K562 (cell line): Measurements from ENCODE around the gene ZNF629. TPM values are rescaled to one million over a fixed set of nuclear protein-coding genes. Genes with fewer than 3 reads are reported as not detected.

Experiments
- ATAC-seq: fragments of 200-7000 bp; cut with Tn5 transposase; 3 replicates; pipeline ENCODE4 v1.9.1; 2020; ENCODE audit warnings: moderate library complexity
- BruUV-seq: library from RNA; stranded (reverse); fragments of 400-500 nt; replicated peaks from 2 replicates; lab custom pipeline; 2021; lab: Mats Ljungman, UMichigan
- CTCF ChIA-PET: fragments of 300-600 bp; formaldehyde crosslinking; extraction: SDS; loops from one replicate; lab custom pipeline; 2021; ENCODE audit warnings: low intra/inter-chr PET ratio; lab: Yijun Ruan, JAX
- POLR2A ChIA-PET: fragments of 300-600, 350-650 bp; sonication (Branson Sonifier 250); formaldehyde crosslinking; extraction: SDS; loops from one replicate; lab custom pipeline; 2021; ENCODE audit warnings: antibody characterized with exemption, inconsistent platforms; lab: Yijun Ruan, JAX
- DNase-seq, 4 experiments: peaks; one replicate each; pipeline versions ENCODE4 v3.0.0 to v3.0.0-alpha.2; 2011 to 2018; ENCODE audit warnings: low spot score in 3 of 4, mixed read lengths in 3 of 4; ENCODE audit errors: extremely low read depth in 1 of 4
- FAIRE-seq: peaks from 2 replicates; lab custom pipeline; 2011; peaks lifted over from hg19 to GRCh38; lab: Jason Lieb, UNC
- H2AFZ ChIP-seq: 2 replicates; pipeline ENCODE4 v1.6.0; 2011; ENCODE audit warnings: low read depth, low read length, control low read depth, inconsistent platforms
- H3K27ac ChIP-seq: fragments of 200-600 bp; 3 replicates; pipeline ENCODE4 v1.8.0; 2011; ENCODE audit warnings: low read depth, mild to moderate bottlenecking, control low read depth, inconsistent platforms, low read length, moderate library complexity, mixed read lengths; ENCODE audit errors: extremely low read depth
- H3K27me3 ChIP-seq, 2 experiments: fragments of 300-600 bp in 1 of 2; 2 replicates in 1 of 2; 3 replicates in 1 of 2; pipeline versions ENCODE4 v1.6.0 to v1.8.0; 2011; ENCODE audit warnings: inconsistent platforms in 2 of 2, low read length in 2 of 2, mild to moderate bottlenecking in 1 of 2, mixed read lengths in 1 of 2, moderate library complexity in 1 of 2; ENCODE audit not compliant: control insufficient read depth in 2 of 2, insufficient read depth in 2 of 2
- H3K36me3 ChIP-seq: fragments of 300-600 bp; 3 replicates; pipeline ENCODE4 v1.8.0; 2011; ENCODE audit warnings: mild to moderate bottlenecking, low read length, inconsistent platforms; ENCODE audit not compliant: control insufficient read depth, insufficient read depth
- H3K4me1 ChIP-seq, 2 experiments: fragments of 200-600 bp in 1 of 2; replicated peaks in 1 of 2; 2 replicates in 1 of 2; 3 replicates in 1 of 2; pipeline versions ENCODE4 v1.5.1 to v1.8.0; 2011; ENCODE audit warnings: inconsistent platforms in 2 of 2, low read length in 2 of 2, mild to moderate bottlenecking in 1 of 2, mixed read lengths in 1 of 2, moderate library complexity in 1 of 2; ENCODE audit not compliant: control insufficient read depth in 2 of 2, insufficient read depth in 2 of 2
- H3K4me2 ChIP-seq: 2 replicates; pipeline ENCODE4 v1.6.1; 2011; ENCODE audit warnings: low read length, control low read depth, inconsistent platforms, mixed read lengths; ENCODE audit not compliant: insufficient read depth
- H3K4me3 ChIP-seq: fragments of 200-600 bp; sonication (generic), shearing (Covaris generic); 2 replicates; pipeline ENCODE4 v1.5.1; 2016; ENCODE audit warnings: control low read depth, inconsistent platforms
- H3K79me2 ChIP-seq: fragments of 200-600 bp; 3 replicates; pipeline ENCODE4 v1.8.0; 2011; ENCODE audit warnings: low read length, inconsistent platforms; ENCODE audit not compliant: control insufficient read depth, insufficient read depth
- H3K9ac ChIP-seq, 2 experiments: 2 replicates each; pipeline versions ENCODE4 v1.6.0 to v1.6.1; 2011; ENCODE audit warnings: low read depth in 2 of 2, low read length in 2 of 2, control low read depth in 1 of 2, inconsistent platforms in 1 of 2, mild to moderate bottlenecking in 1 of 2, mixed read lengths in 1 of 2; ENCODE audit not compliant: insufficient read depth in 1 of 2
- H3K9me1 ChIP-seq: one replicate; pipeline ENCODE4 v1.6.0; 2011; ENCODE audit warnings: inconsistent platforms, mild to moderate bottlenecking, low read length, moderate library complexity; ENCODE audit not compliant: control insufficient read depth, insufficient read depth
- H3K9me3 ChIP-seq: replicated peaks from 2 replicates; pipeline ENCODE4 v1.5.1; 2011; ENCODE audit warnings: low read depth, low read length, inconsistent platforms; ENCODE audit not compliant: control insufficient read depth, insufficient read depth
- H4K20me1 ChIP-seq: replicated peaks from 2 replicates; pipeline ENCODE4 v1.6.1; 2011; ENCODE audit warnings: low read length, inconsistent platforms, mixed read lengths; ENCODE audit not compliant: control insufficient read depth, insufficient read depth
- L3MBTL2 ChIP-seq: fragments of 450-650 bp; IDR thresholded peaks from 2 replicates; pipeline ENCODE4 v1.6.1; 2016; ENCODE audit warnings: mild to moderate bottlenecking, moderate library complexity
- SREBF1 ChIP-seq: fragments of 150-350 bp; IDR thresholded peaks from 2 replicates; pipeline ENCODE4 v1.6.1; 2014; ENCODE audit warnings: antibody characterized with exemption, low read depth, low read length, borderline replicate concordance
- ZBTB34 ChIP-seq: fragments of 250-450 bp; sonication (Bioruptor Pico); IDR thresholded peaks from 2 replicates; pipeline ENCODE4 v1.8.0; 2021; ENCODE audit warnings: mild to moderate bottlenecking, moderate library complexity
- WGBS: fragments of 100-300 bp; shearing (Covaris generic); methylation state at CpG from one replicate; pipeline ENCODE4 v1.1.6; 2016; ENCODE audit warnings: low coverage, mixed read lengths; ENCODE audit not compliant: insufficient coverage; ENCODE audit errors: missing lambda C conversion rate; 5-methylcytosine and 5-hydroxymethylcytosine counted together
- in situ Hi-C: fragments of 300-500 bp; cut with MboI; formaldehyde crosslinking; loops from 4 replicates; pipeline ENCODE4 v1.15.0; 2018; ENCODE audit warnings: inconsistent platforms, mixed read lengths
- intact Hi-C: fragments of 100-400 bp; cut with micrococcal nuclease; formaldehyde crosslinking; loops from 2 replicates; pipeline ENCODE4 v1.14.2; 2022
- polyA plus RNA-seq, 8 experiments: library from polyadenylated mRNA; depleted of rRNA in 4 of 8; stranded (reverse) in 5 of 8; unstranded in 3 of 8; fragments of >200 nt; fragmentation: Nextera tagmentation in 2 of 8; fragmentation: Illumina TruSeq in 1 of 8; extraction: Ambion mirVana in 2 of 8; extraction: Trizol in 1 of 8; gene quantifications; 2 replicates each; pipeline versions ENCODE4 v1.2.1 to v1.2.3, GENCODE V29; 2011 to 2014; ENCODE audit warnings: inconsistent platforms in 1 of 8, missing spikeins in 1 of 8
- total RNA-seq, 7 experiments: library from RNA; depleted of rRNA in 6 of 7; stranded (reverse); fragments of >200 nt in 6 of 7; fragmentation: Illumina TruSeq in 2 of 7; extraction: Trizol in 2 of 7; gene quantifications; 2 replicates each; pipeline versions ENCODE4 v1.2.1 to v1.2.3, GENCODE V29; 2011 to 2021; ENCODE audit warnings: low replicate concordance in 1 of 7

ZNF629 gene
- total and polyA plus RNA-seq, 9 of the 15 experiments (the other 6 are each of a cell fraction or from before 2014, with no cell fraction given), result 0.44 to 18.8 (median 7.4) TPM

DNA sequence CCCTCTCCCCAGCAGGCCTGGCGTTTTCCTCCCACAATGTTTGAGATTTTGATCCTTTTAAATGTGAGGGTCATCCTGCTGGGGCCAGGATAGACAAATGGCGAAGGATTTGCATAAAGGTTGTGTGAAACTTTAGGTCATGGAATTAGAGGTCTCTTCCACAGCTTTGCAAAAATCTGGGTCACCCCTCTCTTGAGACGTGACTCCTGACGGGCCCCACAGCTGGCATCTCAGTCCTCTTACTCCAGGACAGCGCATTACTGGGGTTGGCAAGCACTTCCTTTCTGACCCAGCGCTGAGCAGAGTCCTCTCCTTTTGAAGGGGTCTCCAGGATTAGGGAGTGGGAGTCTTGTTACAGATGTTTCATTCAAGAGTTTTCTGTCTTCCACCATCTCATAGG, 7.4 kb downstream of the ZNF629 start:
- no peak overlapping the region for H3K4me3 ChIP-seq
- WGBS, result 88% methylated on average over 6 of the region's 6 CpGs
- no peak overlapping the region for H3K4me2 ChIP-seq
- in situ Hi-C loops (no loop called here), intact Hi-C loops (loop anchor here (5.0 to 10.0 kb wide), 2 partner anchors 65 to 143 kb away; partner anchors contain the start of gene FBXL19)
- H3K79me2 ChIP-seq, result peaks cover 33% of the 10 kb centered on the region
- ChIA-PET POLR2A (interaction anchor here (0.6 to 2.4 kb wide), 8 partner anchors 8 to 171 kb away, joined by 3 to 14 read pairs (median 8); partner anchors contain the start of genes PHKG2 and ZNF629), CTCF (no interaction called here)
- no peak for DNase-seq
- no peak for FAIRE-seq
- peak overlapping the region in 1 of 2 experiments; percentile 49; a peak in 1 of 4 replicates for H3K9ac ChIP-seq
- H3K27ac ChIP-seq, result no peak overlapping the region
- H2AFZ ChIP-seq, result no peak overlapping the region
- H3K9me1 ChIP-seq, result no peaks in the 10 kb centered on the region
- no peaks in the 10 kb centered on the region for H3K9me3 ChIP-seq
- ATAC-seq, result no peak
- peaks cover 51% of the 10 kb centered on the region; the same call in 1 of the 3 replicates for H3K36me3 ChIP-seq
- H4K20me1 ChIP-seq, result no peaks in the 10 kb centered on the region; the same call in 1 of the 2 replicates
- BruUV-seq, result no TSS peak
- peaks cover 27 to 56% of the 10 kb centered on the region in 2 experiments for H3K4me1 ChIP-seq
- TF ChIP-seq L3MBTL2 (no peak), ZBTB34 (CRISPR knock-in tag) (no peak), SREBF1 (no peak)
- no peaks in the 10 kb centered on the region for H3K27me3 ChIP-seq
